Neural cell (in vitro differentiated cells): ENCODE measurements around the gene D2HGDH. TPM values are rescaled to one million over a fixed set of nuclear protein-coding genes. Genes with fewer than 3 reads are reported as not detected.

Experiments
- H2AFZ ChIP-seq: fragments of 200-600, 300-800 bp; sonication (generic), shearing (Covaris generic); 2 replicates; pipeline ENCODE4 v1.6.0; 2014; ENCODE audit warnings: low read depth, mild to moderate bottlenecking, antibody characterized with exemption, low read length, moderate library complexity
- H3F3A ChIP-seq: fragments of 200-600 bp; shearing (Covaris generic); 2 replicates; pipeline ENCODE4 v1.6.1; 2016; ENCODE audit warnings: mild to moderate bottlenecking, moderate library complexity, mixed read lengths, antibody characterized with exemption, low read length; ENCODE audit not compliant: insufficient read depth, poor library complexity, severe bottlenecking
- H3K27ac ChIP-seq: fragments of 200-600, 300-800 bp; sonication (generic), shearing (Covaris generic); 2 replicates; pipeline ENCODE4 v1.5.1; 2014; ENCODE audit warnings: mild to moderate bottlenecking, low read length, moderate library complexity
- H3K27me3 ChIP-seq: fragments of 300-800, 200-600 bp; sonication (generic), shearing (Covaris generic); 2 replicates; pipeline ENCODE4 v1.6.0; 2014; ENCODE audit warnings: mild to moderate bottlenecking, low read depth, low read length, moderate library complexity; ENCODE audit not compliant: insufficient read depth
- H3K36me3 ChIP-seq: fragments of 300-800, 200-600 bp; sonication (generic), shearing (Covaris generic); 2 replicates; pipeline ENCODE4 v1.5.1; 2014; ENCODE audit warnings: mild to moderate bottlenecking, antibody characterized with exemption, low read length, moderate library complexity; ENCODE audit not compliant: insufficient read depth
- H3K4me2 ChIP-seq: fragments of 300-800, 200-600 bp; sonication (generic), shearing (Covaris generic); 2 replicates; pipeline ENCODE4 v1.6.0; 2014; ENCODE audit warnings: mild to moderate bottlenecking, low read length
- H3K4me3 ChIP-seq: fragments of 300-800, 200-600 bp; sonication (generic), shearing (Covaris generic); 2 replicates; pipeline ENCODE4 v1.5.1; 2014; ENCODE audit warnings: mild to moderate bottlenecking, low read length, moderate library complexity
- H3K79me2 ChIP-seq: fragments of 200-600 bp; shearing (Covaris generic); replicated peaks from 2 replicates; pipeline ENCODE4 v1.6.0; 2014; ENCODE audit warnings: mild to moderate bottlenecking, low read length, moderate library complexity; ENCODE audit not compliant: insufficient read depth
- H3K9ac ChIP-seq: fragments of 300-800, 200-600 bp; sonication (generic), shearing (Covaris generic); 2 replicates; pipeline ENCODE4 v1.6.1; 2016; ENCODE audit warnings: mild to moderate bottlenecking, low read length, mixed read lengths
- H3K9me2 ChIP-seq: fragments of 200-600 bp; shearing (Covaris generic); 2 replicates; pipeline ENCODE4 v1.6.1; 2016; ENCODE audit warnings: mild to moderate bottlenecking, low read length, mixed read lengths; ENCODE audit not compliant: insufficient read depth
- H3K9me3 ChIP-seq: fragments of 200-600, 300-800 bp; sonication (generic), shearing (Covaris generic); 2 replicates; pipeline ENCODE4 v1.6.1; 2016; ENCODE audit warnings: mild to moderate bottlenecking, mixed run types, low read length, moderate library complexity, mixed read lengths
- H4K20me1 ChIP-seq: fragments of 200-600 bp; shearing (Covaris generic); 2 replicates; pipeline ENCODE4 v1.6.1; 2016; ENCODE audit warnings: mild to moderate bottlenecking, mixed run types; ENCODE audit not compliant: insufficient read depth
- EP300 ChIP-seq: fragments of 450-650 bp; conservative IDR thresholded peaks from 2 replicates; pipeline ENCODE4 v1.6.1; 2014; ENCODE audit warnings: antibody characterized with exemption, mild to moderate bottlenecking, moderate library complexity; ENCODE audit not compliant: poor library complexity, severe bottlenecking
- EZH2 ChIP-seq: fragments of 200-600, 300-800 bp; shearing (Covaris generic), sonication (generic); IDR thresholded peaks from 2 replicates; pipeline ENCODE4 v1.6.1; 2014; ENCODE audit warnings: antibody characterized with exemption, low read length, borderline replicate concordance, mild to moderate bottlenecking; ENCODE audit not compliant: insufficient read depth, poor library complexity, severe bottlenecking
- MXI1 ChIP-seq: fragments of 450-650 bp; conservative IDR thresholded peaks from 2 replicates; pipeline ENCODE4 v1.6.1; 2014; ENCODE audit warnings: antibody characterized with exemption, mild to moderate bottlenecking; ENCODE audit not compliant: poor library complexity, severe bottlenecking
- POLR2AphosphoS5 ChIP-seq: IDR thresholded peaks from 2 replicates; pipeline ENCODE4 v1.6.1; 2012
- RAD21 ChIP-seq: fragments of 450-650 bp; conservative IDR thresholded peaks from 2 replicates; pipeline ENCODE4 v1.6.1; 2014; ENCODE audit warnings: antibody characterized with exemption, mild to moderate bottlenecking, moderate library complexity
- SMC3 ChIP-seq: fragments of 450-650 bp; conservative IDR thresholded peaks from 2 replicates; pipeline ENCODE4 v1.6.1; 2014; ENCODE audit warnings: antibody characterized with exemption, mild to moderate bottlenecking, moderate library complexity; ENCODE audit not compliant: poor library complexity
- TAF1 ChIP-seq: IDR thresholded peaks from 2 replicates; pipeline ENCODE4 v1.6.1; 2012; ENCODE audit warnings: low read depth
- polyA plus RNA-seq: library from polyadenylated mRNA; depleted of rRNA; stranded (reverse); fragments of >200 nt; gene quantifications from 2 replicates; pipeline ENCODE4 v1.2.3, GENCODE V29; 2014
- TF ChIP-seq, protein P1 (sequence below): IDR thresholded peaks from 2 replicates; pipeline ENCODE4 v1.6.1; 2012; ENCODE audit warnings: borderline replicate concordance
- TF ChIP-seq, protein P2 (sequence below): fragments of 450-650 bp; IDR thresholded peaks from 2 replicates; pipeline ENCODE4 v1.5.1; 2014; ENCODE audit warnings: antibody characterized with exemption, mild to moderate bottlenecking, moderate library complexity; ENCODE audit not compliant: poor library complexity, severe bottlenecking

Gene D2HGDH
- polyA plus RNA-seq, 1 donor from 2014 or later = 12.6 TPM

DNA sequence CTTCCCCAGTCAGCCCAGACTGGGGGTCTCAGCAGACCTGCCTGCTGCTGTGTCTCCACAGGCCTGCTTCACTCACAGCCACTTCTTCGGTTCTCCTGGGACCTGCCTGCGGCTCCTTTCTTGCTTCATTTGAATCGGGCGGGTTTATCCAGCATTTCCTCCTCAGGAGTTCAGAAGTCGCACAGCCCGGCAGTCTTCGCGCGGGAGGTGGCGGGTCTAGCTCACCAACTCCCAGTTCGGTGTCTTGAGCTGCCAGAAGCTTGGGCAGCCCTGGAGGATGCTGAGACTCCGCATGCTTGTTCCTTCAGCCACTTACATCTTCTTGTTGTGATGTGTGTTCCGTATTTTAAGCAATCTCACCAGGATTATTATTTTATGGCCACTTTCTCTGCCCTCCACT is 10.8 kb downstream of the D2HGDH start:
- no peak overlapping the region for H2AFZ ChIP-seq
- H3K79me2 ChIP-seq = no peaks in the 10 kb centered on the region
- no peaks in the 10 kb centered on the region for H3F3A ChIP-seq
- H3K27me3 ChIP-seq = no peaks in the 10 kb centered on the region
- no peak overlapping the region for H3K4me3 ChIP-seq
- H3K9ac ChIP-seq = no peak overlapping the region
- no peaks in the 10 kb centered on the region for H4K20me1 ChIP-seq
- H3K36me3 ChIP-seq = no peaks in the 10 kb centered on the region
- no peak for TF ChIP-seq EP300
- H3K4me2 ChIP-seq = no peak overlapping the region
- H3K9me3 ChIP-seq = peaks cover 4% of the 10 kb centered on the region
- no peak overlapping the region for H3K27ac ChIP-seq
- no peaks in the 10 kb centered on the region for H3K9me2 ChIP-seq

DNA sequence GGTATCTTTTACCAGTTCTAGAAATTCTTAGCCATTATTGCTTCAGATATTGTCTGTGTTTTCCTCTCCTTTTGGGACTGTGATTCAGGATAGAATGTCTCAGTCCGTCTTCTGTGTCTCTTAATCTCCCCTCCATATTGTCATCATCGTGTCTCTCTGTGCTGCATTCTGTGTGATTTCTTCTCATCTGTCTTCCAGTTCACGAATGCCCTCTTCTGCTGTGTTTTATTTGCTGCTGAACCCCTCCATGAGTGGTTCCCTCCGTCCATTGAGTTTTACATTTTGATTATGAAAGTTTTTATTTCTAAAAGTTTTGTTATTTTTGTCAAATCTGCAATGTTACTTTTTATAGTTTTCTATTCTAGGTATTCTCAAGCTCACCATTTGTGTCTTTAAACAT is 11.7 kb downstream of the D2HGDH start:
- Histone ChIP-seq H3K4me2 (no peak overlapping the region), H3K9ac (no peak overlapping the region), H3K36me3 (no peaks in the 10 kb centered on the region), H2AFZ (no peak overlapping the region), H3K9me3 (peaks cover 4% of the 10 kb centered on the region), H3F3A (no peaks in the 10 kb centered on the region), H4K20me1 (no peaks in the 10 kb centered on the region), H3K79me2 (no peaks in the 10 kb centered on the region), H3K9me2 (no peaks in the 10 kb centered on the region), H3K27ac (no peak overlapping the region), H3K27me3 (no peaks in the 10 kb centered on the region), H3K4me3 (no peak overlapping the region)
- TF ChIP-seq TAF1 (no peak), EP300 (no peak), RAD21 (no peak)

DNA sequence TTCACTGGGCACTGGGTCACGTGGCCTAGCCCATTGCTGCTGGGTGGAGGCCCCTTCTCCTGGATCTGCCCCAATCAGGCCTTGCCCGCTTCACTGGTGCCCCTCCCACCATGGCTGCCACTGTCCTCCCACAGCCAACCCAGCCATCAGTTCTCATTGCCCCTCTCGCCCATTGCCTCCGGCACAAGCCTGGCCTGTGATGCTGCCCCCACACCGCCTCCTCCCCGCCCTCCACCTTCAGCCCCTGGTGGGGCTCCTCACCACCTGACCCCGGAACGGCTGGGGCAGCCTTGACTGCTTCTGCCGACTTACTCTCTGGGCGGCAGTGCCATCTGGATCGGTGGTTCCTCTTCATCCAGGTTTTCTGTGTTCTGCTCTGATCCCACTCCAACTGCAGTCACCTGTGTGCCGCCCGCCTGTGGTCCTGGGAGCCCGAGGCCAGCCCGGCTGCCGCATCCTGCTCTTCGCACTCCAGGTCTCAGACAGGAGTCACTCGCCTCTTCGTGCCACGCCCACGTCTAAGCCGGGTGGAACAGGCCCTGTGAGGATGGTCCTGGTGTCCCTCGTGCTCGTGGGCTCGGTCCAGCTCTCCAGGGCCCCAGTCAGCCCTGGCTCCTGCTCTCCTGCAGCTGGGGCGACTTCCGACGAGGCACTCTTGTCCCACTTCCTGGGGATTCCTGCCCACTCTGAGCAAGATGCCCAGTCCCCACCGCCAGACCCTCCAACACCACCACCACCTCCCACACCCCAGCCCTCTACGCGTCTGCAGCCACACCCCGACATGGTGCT is 14.2 kb downstream of the D2HGDH start:
- no peak overlapping the region for H3K4me2 ChIP-seq
- no peaks in the 10 kb centered on the region for H4K20me1 ChIP-seq
- no peak overlapping the region for H2AFZ ChIP-seq
- no peaks in the 10 kb centered on the region for H3F3A ChIP-seq
- H3K27me3 ChIP-seq = no peaks in the 10 kb centered on the region
- H3K4me3 ChIP-seq = no peak overlapping the region
- no peak overlapping the region for H3K27ac ChIP-seq
- no peaks in the 10 kb centered on the region for H3K9me2 ChIP-seq
- H3K9ac ChIP-seq = no peak overlapping the region
- no peaks in the 10 kb centered on the region for H3K79me2 ChIP-seq
- no peaks in the 10 kb centered on the region for H3K36me3 ChIP-seq
- TF ChIP-seq EZH2 = no peak
- TF ChIP-seq EP300 = no peak
- no peak for TF ChIP-seq SMC3
- TF ChIP-seq, protein P1, sequence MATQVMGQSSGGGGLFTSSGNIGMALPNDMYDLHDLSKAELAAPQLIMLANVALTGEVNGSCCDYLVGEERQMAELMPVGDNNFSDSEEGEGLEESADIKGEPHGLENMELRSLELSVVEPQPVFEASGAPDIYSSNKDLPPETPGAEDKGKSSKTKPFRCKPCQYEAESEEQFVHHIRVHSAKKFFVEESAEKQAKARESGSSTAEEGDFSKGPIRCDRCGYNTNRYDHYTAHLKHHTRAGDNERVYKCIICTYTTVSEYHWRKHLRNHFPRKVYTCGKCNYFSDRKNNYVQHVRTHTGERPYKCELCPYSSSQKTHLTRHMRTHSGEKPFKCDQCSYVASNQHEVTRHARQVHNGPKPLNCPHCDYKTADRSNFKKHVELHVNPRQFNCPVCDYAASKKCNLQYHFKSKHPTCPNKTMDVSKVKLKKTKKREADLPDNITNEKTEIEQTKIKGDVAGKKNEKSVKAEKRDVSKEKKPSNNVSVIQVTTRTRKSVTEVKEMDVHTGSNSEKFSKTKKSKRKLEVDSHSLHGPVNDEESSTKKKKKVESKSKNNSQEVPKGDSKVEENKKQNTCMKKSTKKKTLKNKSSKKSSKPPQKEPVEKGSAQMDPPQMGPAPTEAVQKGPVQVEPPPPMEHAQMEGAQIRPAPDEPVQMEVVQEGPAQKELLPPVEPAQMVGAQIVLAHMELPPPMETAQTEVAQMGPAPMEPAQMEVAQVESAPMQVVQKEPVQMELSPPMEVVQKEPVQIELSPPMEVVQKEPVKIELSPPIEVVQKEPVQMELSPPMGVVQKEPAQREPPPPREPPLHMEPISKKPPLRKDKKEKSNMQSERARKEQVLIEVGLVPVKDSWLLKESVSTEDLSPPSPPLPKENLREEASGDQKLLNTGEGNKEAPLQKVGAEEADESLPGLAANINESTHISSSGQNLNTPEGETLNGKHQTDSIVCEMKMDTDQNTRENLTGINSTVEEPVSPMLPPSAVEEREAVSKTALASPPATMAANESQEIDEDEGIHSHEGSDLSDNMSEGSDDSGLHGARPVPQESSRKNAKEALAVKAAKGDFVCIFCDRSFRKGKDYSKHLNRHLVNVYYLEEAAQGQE = no peak
- no peak for TF ChIP-seq TAF1
- no peak for TF ChIP-seq RAD21
- TF ChIP-seq, protein P2, sequence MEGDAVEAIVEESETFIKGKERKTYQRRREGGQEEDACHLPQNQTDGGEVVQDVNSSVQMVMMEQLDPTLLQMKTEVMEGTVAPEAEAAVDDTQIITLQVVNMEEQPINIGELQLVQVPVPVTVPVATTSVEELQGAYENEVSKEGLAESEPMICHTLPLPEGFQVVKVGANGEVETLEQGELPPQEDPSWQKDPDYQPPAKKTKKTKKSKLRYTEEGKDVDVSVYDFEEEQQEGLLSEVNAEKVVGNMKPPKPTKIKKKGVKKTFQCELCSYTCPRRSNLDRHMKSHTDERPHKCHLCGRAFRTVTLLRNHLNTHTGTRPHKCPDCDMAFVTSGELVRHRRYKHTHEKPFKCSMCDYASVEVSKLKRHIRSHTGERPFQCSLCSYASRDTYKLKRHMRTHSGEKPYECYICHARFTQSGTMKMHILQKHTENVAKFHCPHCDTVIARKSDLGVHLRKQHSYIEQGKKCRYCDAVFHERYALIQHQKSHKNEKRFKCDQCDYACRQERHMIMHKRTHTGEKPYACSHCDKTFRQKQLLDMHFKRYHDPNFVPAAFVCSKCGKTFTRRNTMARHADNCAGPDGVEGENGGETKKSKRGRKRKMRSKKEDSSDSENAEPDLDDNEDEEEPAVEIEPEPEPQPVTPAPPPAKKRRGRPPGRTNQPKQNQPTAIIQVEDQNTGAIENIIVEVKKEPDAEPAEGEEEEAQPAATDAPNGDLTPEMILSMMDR = no peak
- no peak for TF ChIP-seq POLR2AphosphoS5
- no peak for TF ChIP-seq MXI1
- H3K9me3 ChIP-seq = peaks cover 4% of the 10 kb centered on the region
